CMK (cell line): Measurements from ENCODE around the gene FZD4.
A peak's percentile ranks its signal among the peaks of the same experiment; 100 is the strongest.
"Not testable (repeated sequence)": the region's sequence is repeated elsewhere in the genome, so short reads cannot be mapped to it uniquely, and the experiment has no call there.

ENCODE experiments used
- DNase-seq: peaks from one replicate; pipeline ENCODE4 v3.0.0-alpha.2; 2010; ENCODE audit warnings: low read depth

The FZD4 gene

DNA sequence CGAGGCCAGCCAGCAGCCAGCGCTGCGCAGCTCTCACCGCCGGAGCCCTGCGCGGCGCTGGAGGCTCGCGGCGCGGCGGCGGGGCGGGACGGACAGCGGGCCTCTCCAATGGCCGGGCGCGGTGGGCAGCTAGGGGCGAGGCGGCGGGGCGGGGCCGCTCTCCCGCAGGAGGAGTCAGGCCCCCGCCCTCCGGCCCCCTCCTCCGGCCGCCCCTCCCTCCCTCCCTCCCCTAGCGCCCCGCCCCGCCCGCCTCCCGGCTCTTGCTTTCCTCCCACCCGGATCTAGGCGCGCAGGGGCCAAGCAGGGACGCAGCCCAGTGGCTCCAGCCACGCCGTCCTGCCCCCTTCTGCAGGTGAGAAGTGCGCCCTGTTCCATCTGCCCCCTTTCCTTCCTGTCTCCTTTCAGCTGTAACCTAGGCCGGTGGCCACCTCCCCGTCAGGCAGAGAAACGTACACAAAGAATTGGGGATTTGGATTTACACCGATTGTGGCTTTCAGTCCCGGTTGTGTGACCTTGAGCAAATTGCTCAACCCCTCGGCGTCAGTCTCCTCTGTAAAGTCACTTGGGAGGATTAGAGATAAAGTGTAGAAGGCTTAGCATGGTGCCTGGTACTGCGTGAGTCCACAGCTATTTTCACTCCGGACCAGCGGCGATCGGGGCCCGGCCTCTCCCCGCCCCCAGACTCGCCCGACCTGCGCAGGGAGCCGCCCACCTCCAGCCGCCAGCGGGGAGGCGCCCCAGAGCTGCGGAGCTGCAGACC, at the start of gene FZD4:
Gene FZD4, minus strand, starts transcription at position 35 of the 760 bp plus-strand sequence. CDS start 310 bp downstream, outside the sequence.
- peak; percentile 36 for DNase-seq

DNA sequence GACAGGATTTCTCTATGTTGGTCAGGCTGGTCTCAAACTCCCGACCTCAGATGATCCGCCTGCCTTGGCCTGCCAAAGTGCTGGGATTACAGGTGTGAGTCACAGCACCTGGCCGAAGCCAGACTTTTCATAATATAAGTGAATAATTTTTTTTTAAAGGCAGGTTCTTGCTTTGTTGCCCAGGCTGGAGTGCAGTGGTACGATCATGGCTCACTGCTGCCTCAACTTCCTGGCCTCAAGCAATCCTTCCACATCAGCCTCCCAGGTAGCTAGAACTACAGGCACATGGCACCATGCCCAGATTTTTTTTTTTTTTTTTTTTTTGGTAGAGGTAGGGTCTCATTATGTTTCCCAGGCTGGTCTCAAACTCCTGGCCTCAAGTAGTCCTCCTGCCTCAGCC, 49.1 kb upstream of the FZD4 start:
- not testable (repeated sequence) for DNase-seq

DNA sequence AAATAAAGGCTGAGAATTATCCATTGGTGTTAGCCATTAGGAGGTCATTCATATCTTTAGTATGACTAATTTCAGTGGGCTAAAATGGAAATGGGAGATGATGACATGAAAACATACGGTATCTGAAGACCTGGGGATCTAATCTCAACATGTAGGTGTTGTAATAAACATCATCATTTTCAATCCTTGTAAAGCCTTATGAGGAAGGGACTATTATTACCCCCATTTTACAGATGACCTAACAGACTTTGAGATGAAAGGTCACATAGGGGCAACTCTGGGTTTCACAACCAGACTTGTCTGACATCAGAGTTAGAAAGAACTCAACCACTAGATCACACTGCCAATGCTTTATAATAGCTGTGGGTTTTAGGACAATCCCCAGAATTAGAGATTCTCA, 47.7 kb upstream of the FZD4 start:
- DNase-seq = no peak

DNA sequence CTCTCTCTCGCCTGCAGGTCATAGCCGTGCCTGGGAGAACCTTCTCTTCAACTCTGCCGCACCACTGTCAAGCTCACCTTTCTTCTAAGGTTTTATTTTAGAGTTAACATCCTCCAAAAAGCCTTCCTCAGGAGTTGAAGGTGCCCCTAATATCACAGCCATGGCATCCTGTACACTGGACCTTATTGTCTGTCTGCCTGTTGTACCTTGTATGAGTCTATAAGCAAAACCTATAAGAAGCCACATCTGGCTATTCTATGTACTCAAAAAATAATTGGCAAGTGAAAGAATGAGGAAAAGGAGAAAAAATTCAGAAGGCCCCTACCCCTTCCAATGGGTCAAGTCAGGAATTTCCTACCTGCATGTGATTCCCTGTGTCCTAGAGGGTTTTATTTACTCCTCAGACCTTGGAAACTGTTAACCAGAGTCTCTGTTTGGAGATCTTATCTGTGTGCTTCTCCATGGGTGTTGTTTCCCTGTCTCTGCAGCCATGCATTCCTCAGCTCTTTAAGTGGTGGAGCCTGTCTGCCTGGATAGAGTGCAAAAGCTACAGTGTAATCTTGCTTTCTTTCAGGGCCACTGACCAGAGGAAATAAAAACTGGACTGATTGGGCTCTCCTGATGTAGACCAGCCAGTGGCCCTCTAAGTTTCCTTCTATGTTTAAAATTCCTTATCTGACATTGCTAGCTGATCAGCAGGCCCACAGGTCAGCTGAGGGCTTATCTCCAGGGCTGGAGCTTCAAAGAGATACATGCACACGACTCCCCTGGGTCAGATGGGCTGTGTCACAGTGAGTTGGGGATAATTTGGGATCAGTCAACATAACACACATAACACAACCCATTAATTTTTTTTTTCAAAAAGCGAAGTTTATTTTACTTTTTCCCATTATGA, 44.9 kb upstream of the FZD4 start:
- peak; percentile 79 for DNase-seq

DNA sequence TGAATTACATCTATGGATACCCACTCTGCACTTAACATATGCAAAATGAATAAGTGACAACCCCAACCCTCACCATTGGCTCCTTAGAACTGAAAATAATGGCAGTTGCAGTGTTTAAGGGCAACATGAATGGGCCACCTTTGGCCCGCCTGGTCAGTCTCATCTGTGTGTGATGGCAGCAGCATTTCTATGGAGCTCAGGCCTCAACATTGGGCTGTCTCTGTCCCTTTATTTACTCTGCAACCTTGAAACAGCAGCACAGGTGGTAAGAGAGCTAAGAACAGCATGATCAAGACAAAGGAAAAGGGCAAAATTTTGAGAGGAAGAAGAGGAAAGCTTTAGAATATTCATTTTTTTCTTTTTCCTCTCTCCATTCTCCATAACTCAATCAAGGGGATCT, 44.2 kb upstream of the FZD4 start:
- no peak for DNase-seq

DNA sequence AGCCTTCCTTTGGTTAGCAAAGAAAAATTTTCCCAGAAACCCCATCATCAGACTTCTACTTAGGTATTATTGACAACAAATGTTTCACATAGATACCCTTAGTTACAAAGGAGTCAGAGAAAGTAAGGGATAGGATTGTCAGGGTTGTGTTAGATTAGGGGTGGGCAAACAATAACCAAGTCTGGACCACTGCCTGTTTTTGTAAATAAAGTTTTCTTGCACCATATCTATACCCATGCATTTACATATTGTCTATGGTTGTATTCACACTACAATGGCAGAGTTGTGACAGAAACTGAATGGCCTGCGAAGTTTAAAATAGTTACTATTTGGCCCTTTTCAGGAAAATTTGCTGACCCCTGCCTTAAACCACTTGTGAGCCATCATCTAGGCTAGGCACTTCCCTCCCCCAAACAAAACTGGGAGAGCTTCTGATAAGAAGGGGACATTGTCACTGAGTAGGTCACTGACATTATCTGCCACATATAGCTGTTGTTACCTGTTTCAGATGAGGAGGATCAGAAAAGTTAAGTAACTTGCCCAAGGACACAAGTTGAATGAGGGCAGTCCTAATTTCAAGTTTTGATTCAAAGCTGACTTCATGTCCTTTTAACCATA, 41.9 kb upstream of the FZD4 start:
- no peak for DNase-seq

DNA sequence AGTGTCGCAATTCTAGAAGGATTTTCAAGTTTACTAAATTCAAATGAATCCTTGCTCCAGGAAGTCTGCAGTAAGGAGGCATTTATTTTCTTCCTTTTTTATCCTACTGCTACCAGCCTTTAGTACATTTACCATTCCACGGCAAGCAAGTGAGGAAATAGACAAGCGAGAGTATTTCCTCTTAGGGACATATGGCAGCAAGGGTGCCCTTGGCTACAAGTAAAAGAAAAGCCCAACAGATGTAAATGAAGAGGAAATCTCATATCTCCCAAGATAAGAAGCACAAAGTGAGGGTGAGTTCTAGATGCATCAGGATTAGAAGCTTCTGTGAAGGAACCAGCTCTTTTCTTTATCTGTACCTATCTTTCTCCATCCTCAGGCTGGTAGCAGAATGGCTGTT, 37.8 kb upstream of the FZD4 start:
- DNase-seq = no peak

DNA sequence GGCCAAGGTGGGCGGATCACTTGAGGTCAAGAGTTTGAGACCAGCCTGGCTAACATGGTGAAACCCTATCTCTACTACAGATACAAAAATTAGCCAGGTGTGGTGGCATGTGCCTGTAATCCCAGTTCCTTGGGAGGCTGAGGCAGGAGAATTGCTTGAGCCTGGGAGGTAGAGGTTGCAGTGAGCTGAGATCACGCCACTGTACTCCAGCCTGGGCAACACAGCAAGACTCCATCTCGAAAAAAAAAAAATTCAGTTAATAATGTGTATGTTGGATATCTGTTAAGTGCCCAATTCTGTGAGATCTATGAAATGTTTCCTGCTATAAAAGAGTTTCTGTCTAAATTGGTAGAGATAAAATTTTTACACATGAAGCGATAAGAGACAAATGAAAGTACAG, 37.1 kb upstream of the FZD4 start:
- not testable (repeated sequence) for DNase-seq

DNA sequence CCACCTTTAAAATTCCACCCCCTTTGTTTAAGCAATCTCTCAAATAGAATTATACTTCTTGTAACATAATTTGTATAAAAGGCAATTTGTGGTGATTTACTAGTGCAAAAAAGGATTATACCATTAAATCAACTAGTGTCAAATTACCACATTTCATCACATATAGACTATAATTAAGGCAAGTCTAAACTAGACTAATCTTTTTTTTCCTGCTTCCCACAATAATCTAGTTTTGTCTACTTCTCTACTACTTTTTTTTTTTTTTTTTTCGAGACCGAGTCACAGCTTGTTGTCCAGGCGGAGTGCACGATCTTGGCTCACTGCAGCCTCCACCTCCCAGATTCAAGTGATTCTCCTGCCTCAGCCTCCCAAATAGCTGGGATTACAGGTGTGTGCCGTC, 36.1 kb upstream of the FZD4 start:
- DNase-seq = no peak

DNA sequence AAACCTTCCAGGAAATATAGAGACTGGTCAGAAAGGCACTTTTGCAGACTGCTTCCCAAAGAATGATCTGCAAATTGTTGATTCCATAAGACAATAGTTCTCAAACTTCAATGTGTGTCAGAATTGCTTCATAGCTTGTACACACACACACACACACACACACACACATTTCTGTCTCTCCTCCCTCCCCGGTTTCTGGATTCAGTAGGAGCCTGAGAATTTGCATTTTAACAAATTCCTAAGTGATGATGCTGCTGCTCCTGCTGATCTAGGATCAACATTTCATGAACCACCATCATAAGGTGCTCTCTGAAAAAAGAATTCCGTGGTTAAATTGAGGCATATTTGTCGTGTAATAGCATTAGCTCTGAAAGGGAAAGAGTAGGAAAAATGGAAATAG, 35.3 kb upstream of the FZD4 start:
- no peak for DNase-seq

DNA sequence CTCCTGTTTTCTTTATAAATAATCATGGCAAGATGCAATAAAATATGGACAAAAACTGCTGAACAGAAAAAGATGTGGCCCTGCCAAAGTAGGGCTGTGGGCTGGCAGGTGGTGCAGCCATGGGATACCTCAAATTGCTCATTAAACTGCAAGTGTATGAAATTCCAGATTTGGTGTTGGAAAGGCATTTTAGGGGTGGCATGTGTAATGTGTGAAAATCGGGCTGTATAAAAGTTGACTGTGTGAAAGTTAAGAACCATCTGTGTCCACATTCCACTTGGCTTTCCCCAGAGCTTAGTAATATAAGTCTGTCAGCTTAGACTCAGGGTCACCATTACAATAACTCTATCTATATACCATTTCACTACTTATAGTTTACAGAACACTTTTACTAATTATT, 34.8 kb upstream of the FZD4 start:
- DNase-seq = no peak

DNA sequence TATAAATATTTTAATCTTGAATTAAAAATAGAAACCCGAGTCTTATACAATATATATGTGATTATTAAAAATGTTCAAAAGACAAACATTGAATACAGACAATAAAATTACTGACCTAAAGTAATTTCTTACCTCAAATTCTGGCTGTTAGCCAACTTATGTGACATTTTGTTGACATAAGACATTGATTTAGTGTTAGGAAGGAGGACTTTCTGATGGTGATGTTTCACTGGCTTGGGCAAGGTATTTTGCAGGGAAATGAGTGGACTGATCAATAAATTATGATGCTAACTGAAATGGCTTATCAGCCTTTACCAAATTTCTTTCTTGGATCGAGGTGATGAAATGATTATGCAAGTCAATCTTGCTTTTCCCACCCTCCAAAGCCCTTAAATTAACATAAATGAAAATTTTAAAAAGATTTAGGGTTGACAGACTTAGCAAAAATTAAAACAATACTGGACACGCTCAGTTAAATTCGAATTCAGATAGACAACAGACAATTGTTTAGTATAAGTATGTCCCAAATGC, 33.2 kb upstream of the FZD4 start:
- no peak for DNase-seq

DNA sequence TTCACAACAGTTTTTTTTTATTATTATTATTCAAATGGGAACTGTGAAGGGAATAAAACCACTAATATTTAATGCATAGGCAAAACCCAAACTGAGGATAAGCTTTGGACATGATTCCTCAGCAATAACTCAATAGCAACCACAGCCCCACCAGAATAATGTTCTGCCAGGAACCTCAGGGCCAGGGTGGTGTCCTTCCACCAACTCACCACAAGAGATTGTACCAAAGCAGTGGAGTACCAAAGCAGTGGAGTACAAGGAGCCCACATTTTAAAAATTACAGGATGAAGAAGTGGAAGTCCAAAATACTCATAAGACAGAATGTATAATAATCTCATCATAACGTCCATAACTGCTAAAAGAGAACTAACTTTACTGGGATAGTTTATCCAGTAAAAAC, 32.5 kb upstream of the FZD4 start:
- DNase-seq = no peak

DNA sequence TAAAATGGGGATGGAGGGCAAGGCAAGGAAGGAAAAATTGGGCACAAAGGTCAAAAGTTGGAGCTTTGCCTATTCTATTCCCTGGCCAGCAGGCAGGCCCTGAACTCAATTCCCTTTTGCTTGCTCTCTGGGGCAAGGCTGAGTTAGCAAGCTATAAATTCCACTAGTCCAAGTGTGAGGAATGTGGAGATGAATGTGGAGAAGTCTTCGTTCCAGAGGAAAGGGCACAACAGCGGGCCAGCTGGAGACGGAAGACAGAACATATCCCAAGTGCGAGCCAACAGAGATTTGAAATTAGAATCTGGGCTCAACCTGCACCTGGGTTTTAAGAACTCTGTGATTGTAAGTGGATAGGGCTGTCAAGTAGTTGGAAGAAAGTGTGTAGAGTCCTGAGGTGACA, 29.5 kb upstream of the FZD4 start:
- no peak for DNase-seq

DNA sequence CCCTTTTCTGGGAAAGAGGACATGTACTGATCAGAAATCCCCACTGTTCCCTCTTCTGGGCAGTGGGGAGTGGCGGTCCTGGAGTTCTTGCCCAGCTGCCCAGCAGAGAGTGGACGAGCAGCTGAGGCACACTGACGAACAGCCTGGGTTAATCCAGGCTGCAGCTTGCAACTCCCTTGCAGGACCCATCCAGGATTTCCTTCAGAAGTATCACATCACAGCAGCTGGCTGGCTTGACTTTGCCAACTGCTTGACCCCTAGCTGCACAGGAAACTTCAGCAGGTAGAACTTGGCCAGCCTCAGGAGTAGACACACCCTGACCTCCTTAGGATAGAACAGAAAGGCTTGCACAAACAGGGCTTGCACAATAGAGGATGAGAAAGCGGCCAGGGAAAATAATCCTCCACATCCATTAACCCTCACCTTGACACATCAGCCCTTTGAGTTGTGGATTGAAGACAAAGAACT, 27.9 kb upstream of the FZD4 start:
- no peak for DNase-seq

DNA sequence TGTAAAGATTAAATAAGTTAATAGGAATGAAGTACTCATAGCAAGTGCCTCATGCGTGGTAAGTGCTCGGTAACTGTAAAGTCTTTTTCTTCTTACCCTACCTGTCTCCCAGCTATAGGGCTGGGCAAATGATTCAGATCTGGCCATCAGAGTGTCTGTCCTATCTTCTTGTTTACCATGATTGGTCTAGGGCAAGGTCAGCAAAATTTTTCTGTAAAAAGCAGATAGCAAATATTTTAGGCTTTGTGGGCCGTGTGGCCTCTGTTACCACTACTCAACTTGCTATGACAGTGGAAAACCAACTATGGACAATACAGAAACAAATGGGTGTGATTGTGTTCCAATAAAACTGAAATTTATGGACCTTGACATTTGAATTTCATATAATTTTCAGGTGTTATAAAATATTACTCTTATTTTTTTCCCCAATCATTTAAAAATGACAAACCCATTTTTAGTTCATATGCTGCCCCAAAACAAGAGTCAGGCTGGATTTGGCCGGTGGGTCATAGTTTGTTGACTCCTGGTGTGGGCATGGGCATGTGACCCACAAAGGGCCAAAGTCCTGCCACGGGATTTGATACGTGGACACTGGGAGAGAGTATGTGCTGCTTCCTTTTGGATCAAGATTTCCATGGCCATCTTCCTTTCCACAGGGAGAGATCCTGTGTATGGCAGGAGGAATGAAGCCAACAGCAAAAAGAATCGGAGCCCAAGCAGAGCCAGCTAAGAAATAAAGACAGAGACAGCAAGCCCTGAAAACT, 26.8 kb upstream of the FZD4 start:
- DNase-seq = no peak

DNA sequence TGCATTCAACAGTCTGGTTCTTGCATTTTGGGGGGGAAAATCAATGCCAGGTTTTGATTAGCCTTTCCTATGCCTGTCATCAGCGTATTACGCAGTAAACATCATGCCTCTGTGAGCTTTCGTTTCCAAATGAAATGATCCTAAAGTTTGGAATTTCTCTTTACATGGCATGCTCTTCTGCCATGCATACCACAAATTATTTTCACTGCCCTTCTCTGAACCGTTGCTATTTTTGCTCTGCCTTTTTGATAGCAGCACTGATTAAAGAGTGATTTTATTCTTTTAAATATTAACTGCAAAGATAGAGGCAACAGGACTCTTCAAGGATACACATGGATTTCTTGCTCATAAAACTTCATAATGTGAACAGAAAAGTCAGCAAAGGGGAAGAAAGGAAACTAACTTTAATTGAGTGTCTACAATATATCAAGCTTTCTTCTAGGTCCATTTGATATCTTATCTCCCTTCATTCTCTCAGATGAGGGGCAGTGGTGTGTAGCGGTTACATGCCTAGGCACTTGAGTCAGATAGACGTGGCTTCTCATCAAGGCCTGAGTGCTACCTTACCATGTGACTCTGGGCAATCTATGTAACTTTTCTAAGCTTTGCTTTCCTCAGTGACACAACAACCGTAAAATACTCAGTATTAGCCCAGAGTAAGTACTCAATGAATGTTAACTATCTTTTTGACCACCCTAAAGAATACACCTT, 25.0 kb upstream of the FZD4 start:
- DNase-seq = no peak

DNA sequence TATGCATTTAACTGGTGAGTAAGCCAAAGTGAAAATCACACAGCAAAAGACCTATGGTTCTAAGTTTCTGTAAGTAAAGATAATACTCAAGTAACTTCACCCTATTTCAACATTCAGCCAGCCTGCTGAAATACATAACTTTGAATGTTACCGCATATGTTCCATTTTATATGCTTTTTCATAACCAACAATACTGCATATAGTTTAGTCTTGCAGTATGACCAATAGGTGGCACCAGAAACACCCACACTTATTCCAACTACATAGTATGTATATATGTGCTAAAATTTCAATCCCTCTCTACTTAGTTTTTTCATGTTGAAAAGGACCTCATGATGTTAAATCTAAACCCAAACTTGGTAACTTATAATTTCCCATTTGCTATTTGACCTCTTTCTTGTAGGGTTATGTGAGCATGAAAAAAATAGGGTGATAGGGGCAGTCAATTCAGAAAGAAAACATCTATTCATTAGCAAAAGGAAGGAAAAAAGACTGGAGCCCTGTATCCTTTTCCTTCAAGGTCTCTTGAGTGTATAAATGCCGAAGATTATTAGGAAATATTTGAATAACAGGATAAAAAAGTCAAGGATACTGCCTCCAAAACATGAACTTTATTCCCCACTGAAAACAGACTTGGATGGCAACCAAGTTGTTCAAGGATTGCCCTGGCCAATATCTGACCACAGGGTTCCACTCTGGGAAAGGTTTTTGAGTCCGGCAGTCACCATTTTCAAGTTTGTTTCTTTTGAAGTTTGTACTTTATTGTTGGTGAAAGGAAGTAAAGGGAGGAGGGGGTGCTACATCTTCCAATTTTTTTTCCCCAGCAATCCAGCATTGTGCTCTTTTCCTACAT, 23.8 kb upstream of the FZD4 start:
- DNase-seq = no peak

DNA sequence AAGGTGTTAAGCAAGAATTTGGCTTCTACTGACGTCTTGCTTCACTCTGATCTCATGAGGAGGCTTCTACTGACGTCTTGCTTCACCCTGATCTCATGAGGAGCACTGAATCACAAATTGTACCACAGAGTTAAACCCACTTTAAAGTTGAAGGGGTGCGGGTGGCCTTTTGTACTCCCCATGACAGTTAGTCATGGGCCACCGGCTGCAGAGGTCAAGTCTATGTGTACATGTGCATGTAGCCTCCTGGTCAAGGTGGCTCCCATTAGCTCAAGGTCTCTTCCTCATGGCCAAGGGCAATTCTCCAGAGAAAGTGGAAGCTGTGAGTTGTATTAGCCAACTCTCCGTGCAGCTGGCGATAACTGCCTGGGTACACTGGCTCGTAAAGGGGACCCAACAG, 23.1 kb upstream of the FZD4 start:
- DNase-seq = no peak

DNA sequence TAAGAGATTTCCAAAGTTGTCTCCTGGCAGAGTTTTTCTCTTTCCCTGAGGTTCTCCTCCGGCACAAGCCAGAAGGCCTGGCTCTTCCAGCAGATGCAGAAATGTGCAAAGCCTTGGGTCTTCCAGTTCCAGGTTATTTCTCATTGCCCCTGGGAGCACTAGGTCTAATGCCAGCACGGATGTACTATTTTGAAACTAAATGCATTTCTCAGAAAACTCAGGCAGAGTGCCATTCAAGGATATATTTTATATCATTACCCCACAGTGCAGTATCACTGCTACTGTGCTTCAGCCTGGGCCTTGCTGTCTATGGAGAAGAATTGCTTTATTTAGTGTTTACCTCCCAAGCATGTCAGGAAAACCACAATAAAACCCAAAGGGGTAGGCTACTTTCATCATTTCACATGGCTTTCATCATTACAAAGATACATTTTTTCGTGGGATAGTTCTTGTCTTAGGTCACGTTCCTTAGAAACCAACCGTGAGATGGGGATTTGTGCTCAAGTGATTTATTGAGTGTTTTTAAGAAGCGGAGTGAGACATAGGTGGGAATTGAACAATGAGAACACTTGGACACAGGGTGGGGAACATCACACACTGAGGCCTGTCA, 22.4 kb upstream of the FZD4 start:
- no peak for DNase-seq
